22Rv1 (cell line): Measurements from ENCODE around the gene MTARC1.

Experiments
- H3K27ac ChIP-seq: fragments of 450-650 bp; 2 replicates; pipeline ENCODE4 v1.5.1; 2017
- CTCF ChIP-seq: fragments of 450-650 bp; IDR thresholded peaks from 2 replicates; pipeline ENCODE4 v1.5.1; 2017; ENCODE audit warnings: mild to moderate bottlenecking
- ZFX ChIP-seq: fragments of 450-650 bp; IDR thresholded peaks from 2 replicates; pipeline ENCODE4 v1.6.1; 2017; ENCODE audit warnings: antibody characterized with exemption, borderline replicate concordance

Gene MTARC1

GRCh38 chr1:220786337-220787068 lies at the start of gene MTARC1:
TSS of gene MTARC1 (plus strand) at chr1:220786913. CDS start at chr1:220786945, 32 bp downstream.
- H3K27ac ChIP-seq: peak within 1 kb of the TSS; percentile 96

GRCh38 chr1:220741349-220741748 lies 45.4 kb upstream of the MTARC1 start:
- TF ChIP-seq CTCF (no peak), ZFX (no peak)
- no peak overlapping the region for H3K27ac ChIP-seq

More at GRCh38 chr1:220786337-220787068, at the start of gene MTARC1:
- TF ChIP-seq ZFX (no peak), CTCF (peak; percentile 67)

- no peak overlapping the region for H3K27ac ChIP-seq
- TF ChIP-seq ZFX (no peak), CTCF (no peak)
These were observed 44.9 kb upstream of the MTARC1 start for GRCh38 chr1:220741825-220742224.

- H3K27ac ChIP-seq: no peak overlapping the region
- no peak for TF ChIP-seq ZFX
These were observed 44.2 kb upstream of the MTARC1 start for GRCh38 chr1:220742520-220742919.

- no peak for TF ChIP-seq ZFX
- no peak for TF ChIP-seq CTCF
- H3K27ac ChIP-seq: no peak overlapping the region
These were observed 39.9 kb upstream of the MTARC1 start for GRCh38 chr1:220746851-220747250.

- H3K27ac ChIP-seq: 0 out of 2 replicates have a peak overlapping the region, but pooled peaks have one; percentile 17
- no peak for TF ChIP-seq ZFX
- no peak for TF ChIP-seq CTCF
These were observed 39.1 kb upstream of the MTARC1 start for GRCh38 chr1:220747437-220748088.

- TF ChIP-seq ZFX (no peak), CTCF (peak; percentile 11; the same call in 1 of the 2 replicates)
- 0 out of 2 replicates have a peak within 1 kb of the TSS, but pooled peaks have one; percentile 17 for H3K27ac ChIP-seq
These were observed 38.4 kb upstream of the MTARC1 start, which contains the start of gene MTARC2 for GRCh38 chr1:220748089-220748934. TSS of gene MTARC2 (plus strand) at chr1:220748322. CDS start at chr1:220748532, 210 bp downstream.
